ENCODE measurements around the gene MSI2. TPM values are rescaled to one million over a fixed set of nuclear protein-coding genes. Genes with fewer than 3 reads are reported as not detected.

Gene MSI2
- polyA plus RNA-seq, 1 of the 3 experiments (the other 2 are of a cell fraction) = 24.1 TPM

DNA sequence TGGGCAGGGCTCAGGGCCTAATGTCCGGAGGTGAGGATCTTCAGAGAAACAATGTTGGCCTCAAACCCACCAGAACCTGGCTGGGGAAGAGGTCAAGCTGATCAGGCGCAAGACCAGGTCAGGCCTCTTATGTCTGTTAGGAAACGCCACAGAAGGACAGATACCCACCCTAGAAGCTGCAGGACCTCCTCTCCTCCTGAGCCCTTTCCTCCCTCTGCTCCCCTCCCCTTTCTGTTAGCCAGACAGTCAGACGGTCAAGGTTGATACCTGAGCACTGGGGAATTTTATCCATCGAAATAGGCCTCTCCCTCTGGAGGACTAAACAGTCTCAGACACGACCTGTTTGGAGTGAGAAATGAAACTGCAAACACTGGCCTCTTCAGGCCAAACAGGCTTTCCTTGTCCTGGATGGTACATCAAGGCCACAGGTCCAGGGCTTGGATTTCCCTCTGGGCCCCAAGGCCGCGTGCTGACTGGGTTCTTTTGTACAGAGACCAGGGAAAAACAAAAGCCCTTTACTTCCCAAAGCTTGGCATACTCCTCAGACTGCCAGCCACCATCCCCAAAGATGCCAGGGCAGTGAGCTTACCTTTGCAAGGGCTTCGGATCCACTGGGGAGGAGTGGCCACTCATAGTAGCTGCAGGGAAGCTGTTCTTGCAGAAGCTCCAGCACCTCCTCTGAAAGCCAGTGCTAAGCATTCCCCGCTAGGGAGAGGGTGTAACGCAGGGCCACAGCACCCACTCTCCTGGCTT, 353.0 kb downstream of the MSI2 start (continued):
- TF ChIP-seq, protein P1, sequence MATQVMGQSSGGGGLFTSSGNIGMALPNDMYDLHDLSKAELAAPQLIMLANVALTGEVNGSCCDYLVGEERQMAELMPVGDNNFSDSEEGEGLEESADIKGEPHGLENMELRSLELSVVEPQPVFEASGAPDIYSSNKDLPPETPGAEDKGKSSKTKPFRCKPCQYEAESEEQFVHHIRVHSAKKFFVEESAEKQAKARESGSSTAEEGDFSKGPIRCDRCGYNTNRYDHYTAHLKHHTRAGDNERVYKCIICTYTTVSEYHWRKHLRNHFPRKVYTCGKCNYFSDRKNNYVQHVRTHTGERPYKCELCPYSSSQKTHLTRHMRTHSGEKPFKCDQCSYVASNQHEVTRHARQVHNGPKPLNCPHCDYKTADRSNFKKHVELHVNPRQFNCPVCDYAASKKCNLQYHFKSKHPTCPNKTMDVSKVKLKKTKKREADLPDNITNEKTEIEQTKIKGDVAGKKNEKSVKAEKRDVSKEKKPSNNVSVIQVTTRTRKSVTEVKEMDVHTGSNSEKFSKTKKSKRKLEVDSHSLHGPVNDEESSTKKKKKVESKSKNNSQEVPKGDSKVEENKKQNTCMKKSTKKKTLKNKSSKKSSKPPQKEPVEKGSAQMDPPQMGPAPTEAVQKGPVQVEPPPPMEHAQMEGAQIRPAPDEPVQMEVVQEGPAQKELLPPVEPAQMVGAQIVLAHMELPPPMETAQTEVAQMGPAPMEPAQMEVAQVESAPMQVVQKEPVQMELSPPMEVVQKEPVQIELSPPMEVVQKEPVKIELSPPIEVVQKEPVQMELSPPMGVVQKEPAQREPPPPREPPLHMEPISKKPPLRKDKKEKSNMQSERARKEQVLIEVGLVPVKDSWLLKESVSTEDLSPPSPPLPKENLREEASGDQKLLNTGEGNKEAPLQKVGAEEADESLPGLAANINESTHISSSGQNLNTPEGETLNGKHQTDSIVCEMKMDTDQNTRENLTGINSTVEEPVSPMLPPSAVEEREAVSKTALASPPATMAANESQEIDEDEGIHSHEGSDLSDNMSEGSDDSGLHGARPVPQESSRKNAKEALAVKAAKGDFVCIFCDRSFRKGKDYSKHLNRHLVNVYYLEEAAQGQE (IDR thresholded peaks at IDR 0.05; ENCODE audit: low read depth, low read length) = no peak

DNA sequence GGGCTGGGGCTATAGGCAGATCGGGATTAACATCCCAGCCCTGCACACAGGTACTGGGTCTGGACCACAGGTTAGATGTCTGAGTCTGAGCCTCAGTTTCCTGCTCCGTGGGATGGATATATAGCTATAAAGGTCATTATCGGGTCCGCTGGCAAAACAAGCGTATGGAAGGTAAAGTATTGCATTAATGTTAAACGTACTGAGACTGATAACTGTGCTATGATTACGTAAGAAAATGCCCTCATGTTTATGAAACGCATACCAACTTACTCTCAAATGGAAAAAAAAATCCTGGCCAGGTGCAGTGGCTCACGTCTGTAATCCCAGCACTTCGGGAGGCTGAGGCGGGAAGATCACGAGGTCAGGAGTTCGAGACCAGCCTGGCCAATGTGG, 353.6 kb downstream of the MSI2 start:
- H3K9me2 ChIP-seq = no peaks in the 10 kb centered on the region
- POLR2A ChIA-PET = no interaction called here
- no peaks in the 10 kb centered on the region for H4K20me1 ChIP-seq (ENCODE audit: insufficient read depth)
- no peak overlapping the region for H2AFZ ChIP-seq (ENCODE audit: low read depth)
- H3F3A ChIP-seq (replicated peaks; ENCODE audit: insufficient read depth) = no peaks in the 10 kb centered on the region
- TF ChIP-seq ELF1 (IDR thresholded peaks at IDR 0.05) = no peak
- TF ChIP-seq, protein P2, sequence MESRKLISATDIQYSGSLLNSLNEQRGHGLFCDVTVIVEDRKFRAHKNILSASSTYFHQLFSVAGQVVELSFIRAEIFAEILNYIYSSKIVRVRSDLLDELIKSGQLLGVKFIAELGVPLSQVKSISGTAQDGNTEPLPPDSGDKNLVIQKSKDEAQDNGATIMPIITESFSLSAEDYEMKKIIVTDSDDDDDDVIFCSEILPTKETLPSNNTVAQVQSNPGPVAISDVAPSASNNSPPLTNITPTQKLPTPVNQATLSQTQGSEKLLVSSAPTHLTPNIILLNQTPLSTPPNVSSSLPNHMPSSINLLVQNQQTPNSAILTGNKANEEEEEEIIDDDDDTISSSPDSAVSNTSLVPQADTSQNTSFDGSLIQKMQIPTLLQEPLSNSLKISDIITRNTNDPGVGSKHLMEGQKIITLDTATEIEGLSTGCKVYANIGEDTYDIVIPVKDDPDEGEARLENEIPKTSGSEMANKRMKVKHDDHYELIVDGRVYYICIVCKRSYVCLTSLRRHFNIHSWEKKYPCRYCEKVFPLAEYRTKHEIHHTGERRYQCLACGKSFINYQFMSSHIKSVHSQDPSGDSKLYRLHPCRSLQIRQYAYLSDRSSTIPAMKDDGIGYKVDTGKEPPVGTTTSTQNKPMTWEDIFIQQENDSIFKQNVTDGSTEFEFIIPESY (IDR thresholded peaks at IDR 0.05; ENCODE audit: borderline replicate concordance, low read depth) = no peak
- TF ChIP-seq MXI1 (IDR thresholded peaks at IDR 0.05; ENCODE audit: low read depth, low read length) = no peak
- TF ChIP-seq SMC3 (IDR thresholded peaks at IDR 0.05; ENCODE audit: low read depth, low read length) = no peak
- no peak for TF ChIP-seq NRF1 (IDR thresholded peaks at IDR 0.05; ENCODE audit: low read depth, low read length)
- TF ChIP-seq RFX5 (IDR thresholded peaks at IDR 0.05; ENCODE audit: low read length) = no peak
- TF ChIP-seq, protein P3, sequence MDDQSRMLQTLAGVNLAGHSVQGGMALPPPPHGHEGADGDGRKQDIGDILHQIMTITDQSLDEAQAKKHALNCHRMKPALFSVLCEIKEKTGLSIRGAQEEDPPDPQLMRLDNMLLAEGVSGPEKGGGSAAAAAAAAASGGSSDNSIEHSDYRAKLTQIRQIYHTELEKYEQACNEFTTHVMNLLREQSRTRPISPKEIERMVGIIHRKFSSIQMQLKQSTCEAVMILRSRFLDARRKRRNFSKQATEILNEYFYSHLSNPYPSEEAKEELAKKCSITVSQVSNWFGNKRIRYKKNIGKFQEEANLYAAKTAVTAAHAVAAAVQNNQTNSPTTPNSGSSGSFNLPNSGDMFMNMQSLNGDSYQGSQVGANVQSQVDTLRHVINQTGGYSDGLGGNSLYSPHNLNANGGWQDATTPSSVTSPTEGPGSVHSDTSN (IDR thresholded peaks at IDR 0.05) = no peak
- no peak for TF ChIP-seq MEF2A (IDR thresholded peaks at IDR 0.05; ENCODE audit: borderline replicate concordance, low read depth)
- no peak for TF ChIP-seq TEAD4 (IDR thresholded peaks at IDR 0.05; ENCODE audit: borderline replicate concordance, insufficient read depth)
- TF ChIP-seq, protein P4, sequence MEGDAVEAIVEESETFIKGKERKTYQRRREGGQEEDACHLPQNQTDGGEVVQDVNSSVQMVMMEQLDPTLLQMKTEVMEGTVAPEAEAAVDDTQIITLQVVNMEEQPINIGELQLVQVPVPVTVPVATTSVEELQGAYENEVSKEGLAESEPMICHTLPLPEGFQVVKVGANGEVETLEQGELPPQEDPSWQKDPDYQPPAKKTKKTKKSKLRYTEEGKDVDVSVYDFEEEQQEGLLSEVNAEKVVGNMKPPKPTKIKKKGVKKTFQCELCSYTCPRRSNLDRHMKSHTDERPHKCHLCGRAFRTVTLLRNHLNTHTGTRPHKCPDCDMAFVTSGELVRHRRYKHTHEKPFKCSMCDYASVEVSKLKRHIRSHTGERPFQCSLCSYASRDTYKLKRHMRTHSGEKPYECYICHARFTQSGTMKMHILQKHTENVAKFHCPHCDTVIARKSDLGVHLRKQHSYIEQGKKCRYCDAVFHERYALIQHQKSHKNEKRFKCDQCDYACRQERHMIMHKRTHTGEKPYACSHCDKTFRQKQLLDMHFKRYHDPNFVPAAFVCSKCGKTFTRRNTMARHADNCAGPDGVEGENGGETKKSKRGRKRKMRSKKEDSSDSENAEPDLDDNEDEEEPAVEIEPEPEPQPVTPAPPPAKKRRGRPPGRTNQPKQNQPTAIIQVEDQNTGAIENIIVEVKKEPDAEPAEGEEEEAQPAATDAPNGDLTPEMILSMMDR (IDR thresholded peaks at IDR 0.05) = no peak
- TF ChIP-seq, protein P5, sequence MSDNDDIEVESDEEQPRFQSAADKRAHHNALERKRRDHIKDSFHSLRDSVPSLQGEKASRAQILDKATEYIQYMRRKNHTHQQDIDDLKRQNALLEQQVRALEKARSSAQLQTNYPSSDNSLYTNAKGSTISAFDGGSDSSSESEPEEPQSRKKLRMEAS (IDR thresholded peaks at IDR 0.05; ENCODE audit: low read depth) = no peak
- H3K79me2 ChIP-seq (ENCODE audit: insufficient read depth) = no peaks in the 10 kb centered on the region
- H3K9me3 ChIP-seq = no peaks in the 10 kb centered on the region
- H3K36me3 ChIP-seq (replicated peaks in 1 of 2; ENCODE audit: control insufficient read depth in 1 of 2, insufficient read depth in 2 of 2, low read length in 1 of 2) = no peaks in the 10 kb centered on the region
- peaks cover 11 to 59% of the 10 kb centered on the region in 2 experiments for H3K4me1 ChIP-seq (ENCODE audit: control insufficient read depth in 1 of 2, insufficient read depth in 2 of 2, low read depth in 1 of 2, low read length in 1 of 2)
- no peak for DNase-seq
- no peak overlapping the region for H3K9ac ChIP-seq
- H3K27ac ChIP-seq (ENCODE audit: low read depth in 2 of 2, low read length in 1 of 2) = peak overlapping the region in 1 of 2 experiments; percentile 99; a peak in 1 of 4 replicates
- CTCF ChIA-PET = interaction anchor here (0.9 to 17.7 kb wide), 5 partner anchors 11 to 138 kb away, joined by 3 to 298 read pairs (median 5); no protein-coding TSS in a partner anchor
- no peak overlapping the region for H3K4me3 ChIP-seq (ENCODE audit: low read depth in 2 of 2, low read length in 1 of 2)
- no peak overlapping the region for H3K4me2 ChIP-seq
- no peaks in the 10 kb centered on the region for H3K27me3 ChIP-seq (ENCODE audit: insufficient read depth)
- WGBS (ENCODE audit: low lambda C conversion rate) = 94% methylated on average over 13 of the region's 13 CpGs
